Natural killer cell (primary cell): ENCODE results near the gene LCLAT1. TPM values are rescaled to one million over a fixed set of nuclear protein-coding genes. Genes with fewer than 3 reads are reported as not detected.

Source experiments
- ATAC-seq, 3 donors: fragments of 150-1000 bp in 2 of 3; fragments of 200-7000 bp in 1 of 3; cut with Tn5 transposase; 1 replicate in 1 of 3; 2 replicates in 2 of 3; pipeline ENCODE4 v1.10.0; 2021; ENCODE audit warnings: mild to moderate bottlenecking in 2 of 3, moderate library complexity in 2 of 3
- DNase-seq, 2 donors: peaks; one replicate each; pipeline versions ENCODE4 v3.0.0 to v3.0.0-alpha.2; 2013 to 2021; ENCODE audit warnings: mixed read lengths in 1 of 2
- H3K27ac ChIP-seq: one replicate; pipeline ENCODE4 v1.5.1; 2013; ENCODE audit warnings: mild to moderate bottlenecking, low read length
- H3K27me3 ChIP-seq: one replicate; pipeline ENCODE4 v1.6.1; 2013; ENCODE audit warnings: low read length; ENCODE audit not compliant: control insufficient read depth, insufficient read depth
- H3K36me3 ChIP-seq: one replicate; pipeline ENCODE4 v1.6.1; 2013; ENCODE audit warnings: low read length; ENCODE audit not compliant: control insufficient read depth, insufficient read depth
- H3K4me1 ChIP-seq: one replicate; pipeline ENCODE4 v1.6.1; 2013; ENCODE audit warnings: low read length; ENCODE audit not compliant: control insufficient read depth, insufficient read depth
- H3K4me3 ChIP-seq: one replicate; pipeline ENCODE4 v1.5.1; 2013; ENCODE audit warnings: low read length
- H3K9me3 ChIP-seq: one replicate; pipeline ENCODE4 v1.6.1; 2013; ENCODE audit warnings: low read length; ENCODE audit not compliant: control insufficient read depth, insufficient read depth
- H3K27ac Mint-ChIP-seq, 2 donors: one replicate each; pipeline ENCODE4 v1.8.0; 2022; ENCODE audit warnings: mild to moderate bottlenecking in 2 of 2, mixed read lengths in 2 of 2, moderate library complexity in 1 of 2
- H3K27me3 Mint-ChIP-seq, 2 donors: one replicate each; pipeline ENCODE4 v1.8.0; 2022; ENCODE audit warnings: low read depth in 2 of 2, mixed read lengths in 2 of 2
- H3K36me3 Mint-ChIP-seq: one replicate; pipeline ENCODE4 v1.8.0; 2022; ENCODE audit warnings: mixed read lengths
- H3K4me1 Mint-ChIP-seq, 2 donors: one replicate each; pipeline ENCODE4 v1.8.0; 2022; ENCODE audit warnings: mixed read lengths in 2 of 2
- H3K4me3 Mint-ChIP-seq: one replicate; pipeline ENCODE4 v1.8.0; 2022; ENCODE audit warnings: mild to moderate bottlenecking, moderate library complexity, mixed read lengths
- H3K9me3 Mint-ChIP-seq, 2 donors: one replicate each; pipeline ENCODE4 v1.8.0; 2022; ENCODE audit warnings: mixed read lengths in 2 of 2
- CTCF ChIP-seq: fragments of 200-600 bp; IDR thresholded peaks from one replicate; pipeline ENCODE4 v1.8.0; 2022; ENCODE audit warnings: antibody characterized with exemption
- WGBS: methylation state at CpG from one replicate; pipeline ENCODE4 v1.1.7; 2013; ENCODE audit warnings: missing lambda C conversion rate; ENCODE audit not compliant: insufficient coverage; 5-methylcytosine and 5-hydroxymethylcytosine counted together
- intact Hi-C: fragments of 100-400 bp; cut with micrococcal nuclease; formaldehyde crosslinking; loops from one replicate; pipeline ENCODE4 v1.14.2; 2022
- total RNA-seq, 4 donors: library from RNA; stranded (reverse); fragments of 120-200 nt in 1 of 4; gene quantifications; one replicate each; pipeline versions ENCODE4 v1.2.3 to v1.2.4, GENCODE V29; 2013 to 2022

Gene LCLAT1
- total RNA-seq, 3 donors from 2014 or later (not counting 1 experiment from before 2014, with no cell fraction given): 13.0 to 16.2 (median 14.2) TPM

GRCh38 chr2:30690126-30690561 is 243.1 kb downstream of the LCLAT1 start:
- H3K27ac Mint-ChIP-seq: no peak overlapping the region

GRCh38 chr2:30691091-30691947 is 244.3 kb downstream of the LCLAT1 start:
- no peaks in the 10 kb centered on the region for H3K9me3 ChIP-seq
- no peaks in the 10 kb centered on the region for H3K4me1 ChIP-seq
- Mint-ChIP-seq H3K4me1 (peaks cover 0 to 8% of the 10 kb centered on the region in 2 donors), H3K27me3 (peaks cover 15 to 16% of the 10 kb centered on the region in 2 donors), H3K36me3 (no peaks in the 10 kb centered on the region), H3K27ac (no peak overlapping the region), H3K9me3 (no peaks in the 10 kb centered on the region), H3K4me3 (no peak overlapping the region)
- H3K27me3 ChIP-seq: no peaks in the 10 kb centered on the region
- intact Hi-C loops: no loop called here
- no peak for TF ChIP-seq CTCF
- no peaks in the 10 kb centered on the region for H3K36me3 ChIP-seq
- no peak for DNase-seq
- no peak overlapping the region for H3K27ac ChIP-seq
- 89% methylated on average over 7 of the region's 7 CpGs for WGBS
- no peak for ATAC-seq
- H3K4me3 ChIP-seq: no peak overlapping the region

More at GRCh38 chr2:30690126-30690561, 243.1 kb downstream of the LCLAT1 start:
- Histone ChIP-seq H3K27me3 (no peaks in the 10 kb centered on the region), H3K27ac (no peak overlapping the region), H3K4me3 (no peak overlapping the region), H3K4me1 (no peaks in the 10 kb centered on the region), H3K36me3 (no peaks in the 10 kb centered on the region), H3K9me3 (no peaks in the 10 kb centered on the region)
- ATAC-seq (no peak), DNase-seq (no peak)
- no peaks in the 10 kb centered on the region for H3K36me3 Mint-ChIP-seq
- no peak overlapping the region for H3K4me3 Mint-ChIP-seq
- peaks cover 3 to 5% of the 10 kb centered on the region in 2 donors for H3K27me3 Mint-ChIP-seq
- 90% methylated on average over 5 of the region's 5 CpGs for WGBS
- peaks cover 0 to 8% of the 10 kb centered on the region in 2 donors for H3K4me1 Mint-ChIP-seq
- intact Hi-C loops: no loop called here
- no peak for TF ChIP-seq CTCF
- no peaks in the 10 kb centered on the region for H3K9me3 Mint-ChIP-seq

- H3K9me3 ChIP-seq: no peaks in the 10 kb centered on the region
- ATAC-seq (no peak), DNase-seq (no peak)
- no peak overlapping the region for H3K4me3 ChIP-seq
- no peak overlapping the region for H3K27ac Mint-ChIP-seq
- H3K4me1 ChIP-seq: no peaks in the 10 kb centered on the region
- no peaks in the 10 kb centered on the region for H3K27me3 ChIP-seq
- peaks cover 16 to 17% of the 10 kb centered on the region in 2 donors for H3K27me3 Mint-ChIP-seq
- no peak for TF ChIP-seq CTCF
- no peak overlapping the region for H3K27ac ChIP-seq
- no peak overlapping the region for H3K4me3 Mint-ChIP-seq
- 89% methylated on average over 16 of the region's 16 CpGs for WGBS
- no peaks in the 10 kb centered on the region for H3K9me3 Mint-ChIP-seq
- H3K36me3 ChIP-seq: no peaks in the 10 kb centered on the region
- no peaks in the 10 kb centered on the region for H3K36me3 Mint-ChIP-seq
- H3K4me1 Mint-ChIP-seq: peaks cover 0 to 8% of the 10 kb centered on the region in 2 donors
- intact Hi-C loops: no loop called here
These were observed 245.1 kb downstream of the LCLAT1 start for GRCh38 chr2:30691948-30692828.
